ENCODE results near the gene SEMA4G.

DNA sequence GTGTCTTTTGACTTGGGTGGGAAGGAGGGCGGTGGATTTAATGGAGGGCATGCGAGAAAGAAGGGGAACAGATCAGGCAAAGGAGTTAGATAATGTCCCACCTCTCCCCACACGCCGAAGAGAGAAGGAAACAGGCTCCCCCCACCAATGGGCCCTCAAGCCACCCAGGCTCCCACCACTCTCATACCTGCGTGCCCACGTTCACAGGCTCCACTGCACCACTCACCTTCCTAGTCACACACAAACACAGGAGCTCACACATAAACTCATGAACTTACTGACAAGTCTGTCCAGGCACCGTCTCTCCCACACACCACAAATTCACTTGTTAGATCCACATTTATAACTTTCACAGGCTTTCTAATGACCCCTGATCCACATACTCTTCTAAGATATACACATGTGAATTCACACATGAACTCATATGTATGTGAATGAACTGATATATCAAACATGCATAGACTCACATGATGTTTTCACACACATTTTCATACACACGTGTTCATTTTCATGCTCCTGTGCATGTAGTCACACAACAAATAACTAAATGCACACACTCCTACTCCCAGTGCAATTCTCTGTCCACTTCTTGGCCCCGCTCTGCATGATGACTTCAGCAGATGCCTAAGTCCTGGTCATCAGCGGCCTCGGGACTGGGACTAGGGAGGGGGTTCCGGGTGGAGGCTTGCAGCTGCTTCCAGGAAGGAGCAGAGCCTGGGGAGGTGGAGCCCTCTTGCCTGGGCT is 31.8 kb downstream of the SEMA4G start:
- TF ChIP-seq, protein P1, sequence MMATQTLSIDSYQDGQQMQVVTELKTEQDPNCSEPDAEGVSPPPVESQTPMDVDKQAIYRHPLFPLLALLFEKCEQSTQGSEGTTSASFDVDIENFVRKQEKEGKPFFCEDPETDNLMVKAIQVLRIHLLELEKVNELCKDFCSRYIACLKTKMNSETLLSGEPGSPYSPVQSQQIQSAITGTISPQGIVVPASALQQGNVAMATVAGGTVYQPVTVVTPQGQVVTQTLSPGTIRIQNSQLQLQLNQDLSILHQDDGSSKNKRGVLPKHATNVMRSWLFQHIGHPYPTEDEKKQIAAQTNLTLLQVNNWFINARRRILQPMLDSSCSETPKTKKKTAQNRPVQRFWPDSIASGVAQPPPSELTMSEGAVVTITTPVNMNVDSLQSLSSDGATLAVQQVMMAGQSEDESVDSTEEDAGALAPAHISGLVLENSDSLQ (IDR thresholded peaks at IDR 0.05), result no peak
- no peak for TF ChIP-seq SUZ12 (IDR thresholded peaks at IDR 0.05)
- no peak for TF ChIP-seq SP1 (IDR thresholded peaks at IDR 0.05)
- no peak for TF ChIP-seq NFRKB (IDR thresholded peaks at IDR 0.05)
- TF ChIP-seq FOXA1 (IDR thresholded peaks at IDR 0.05), result no peak
- no peak for TF ChIP-seq ELF4 (IDR thresholded peaks at IDR 0.05)
- no peak for TF ChIP-seq TARDBP (IDR thresholded peaks at IDR 0.05)
